ENCODE results near the gene GOLT1A.

GRCh38 chr1:204217648-204218000 is 3.8 kb upstream of the GOLT1A start:
- TF ChIP-seq EZH2 (IDR thresholded peaks at IDR 0.05; ENCODE audit: borderline replicate concordance, low read length) (no peak), CTCF (IDR thresholded peaks at IDR 0.05; ENCODE audit: low read length) (no peak)
